HG02852 (cell line): ENCODE data around the gene IGFN1.

Source experiments
- ATAC-seq: cut with Tn5 transposase; IDR thresholded peaks from one replicate; pipeline ENCODE4 v1.9.1; 2021; ENCODE audit warnings: mild to moderate bottlenecking, moderate library complexity; ENCODE audit not compliant: unreplicated experiment

IGFN1 gene

DNA sequence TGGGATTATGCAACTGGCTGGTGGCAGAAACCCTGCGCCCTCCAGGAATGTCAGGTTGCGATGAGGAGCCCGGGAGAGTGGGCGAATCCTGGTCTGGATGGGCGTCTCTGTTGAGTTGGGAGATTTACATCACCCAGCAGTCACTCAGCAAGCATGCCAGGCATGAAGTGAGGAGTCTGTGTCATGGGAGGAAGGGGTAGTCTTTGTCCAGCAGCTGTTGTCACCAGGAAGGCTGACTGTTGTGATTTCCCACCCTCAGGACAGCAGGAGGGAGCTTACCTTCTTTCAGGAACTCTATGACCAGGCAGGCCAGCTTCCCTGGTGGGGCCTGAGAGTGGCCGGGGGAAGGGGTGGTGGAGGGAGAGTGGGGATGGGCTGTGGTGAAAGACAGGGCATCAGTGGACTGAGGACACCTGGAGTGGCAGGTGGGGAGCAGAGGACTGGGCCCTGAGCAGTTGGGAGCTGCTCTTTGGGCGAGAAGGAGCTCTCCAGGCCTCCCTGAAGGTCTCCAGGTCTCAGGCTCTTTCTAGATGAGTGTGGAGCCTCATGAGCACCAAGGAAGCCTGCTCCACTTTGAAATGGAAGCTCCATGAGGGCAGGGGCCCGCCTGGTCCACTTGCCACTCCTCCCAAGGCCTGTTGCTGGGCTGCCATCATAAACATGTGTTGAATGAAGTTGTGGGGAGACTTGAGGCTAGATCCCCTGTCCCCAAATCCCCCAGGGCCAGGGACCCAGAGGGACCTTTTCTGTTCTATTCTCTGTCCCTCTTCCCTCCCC, 71.3 kb downstream of the IGFN1 start:
- no peak for ATAC-seq

DNA sequence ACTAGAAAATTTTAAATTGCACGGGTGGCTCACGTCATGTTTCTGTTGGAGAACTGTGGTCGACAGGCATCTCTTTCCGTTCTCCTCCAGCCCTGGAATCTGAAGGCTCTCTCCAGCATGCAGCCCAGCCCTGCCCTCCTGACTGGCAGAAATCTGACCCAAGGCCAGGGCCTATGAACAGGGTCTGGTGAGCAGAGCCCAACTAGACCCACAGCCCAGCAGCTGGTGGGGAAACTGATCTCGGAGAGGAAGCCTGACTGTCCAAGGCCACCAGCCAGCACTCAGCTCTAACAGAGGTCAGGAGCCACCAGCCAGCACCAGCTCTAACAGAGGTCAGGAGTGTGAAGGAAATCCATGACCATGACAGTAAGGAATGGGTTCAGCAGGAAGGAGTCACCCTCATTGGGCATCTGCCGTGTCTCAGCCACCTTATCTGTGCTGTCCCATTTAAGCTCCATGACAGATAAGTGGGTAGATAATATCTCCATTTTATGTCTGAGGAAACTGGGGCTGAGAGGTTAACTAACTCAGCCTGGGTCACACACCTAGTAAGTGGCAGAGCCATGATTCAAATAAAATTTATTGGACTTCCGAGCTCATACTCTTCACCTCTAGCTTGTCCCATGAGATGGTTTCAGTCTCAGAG, 72.5 kb downstream of the IGFN1 start:
- ATAC-seq = no peak

DNA sequence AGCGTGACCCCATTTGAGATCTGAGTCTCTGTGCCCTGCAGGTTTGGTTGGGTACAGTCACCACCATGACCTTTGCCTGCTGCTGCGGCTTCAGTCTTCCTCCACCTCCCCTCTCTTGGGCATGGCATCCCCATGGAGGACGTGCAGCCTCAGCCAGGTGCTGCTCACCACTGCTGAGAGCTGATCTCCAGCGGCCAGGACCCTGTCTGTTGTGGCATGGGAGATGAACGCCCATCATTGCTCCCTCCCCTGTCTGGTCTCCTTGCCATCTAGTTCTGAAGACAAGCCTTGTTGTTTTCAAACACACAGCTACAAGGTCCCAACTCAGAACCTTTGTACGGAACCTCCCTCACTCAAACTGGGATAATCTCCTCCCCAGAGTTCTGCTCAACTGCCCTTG, 73.4 kb downstream of the IGFN1 start:
- ATAC-seq = no peak

DNA sequence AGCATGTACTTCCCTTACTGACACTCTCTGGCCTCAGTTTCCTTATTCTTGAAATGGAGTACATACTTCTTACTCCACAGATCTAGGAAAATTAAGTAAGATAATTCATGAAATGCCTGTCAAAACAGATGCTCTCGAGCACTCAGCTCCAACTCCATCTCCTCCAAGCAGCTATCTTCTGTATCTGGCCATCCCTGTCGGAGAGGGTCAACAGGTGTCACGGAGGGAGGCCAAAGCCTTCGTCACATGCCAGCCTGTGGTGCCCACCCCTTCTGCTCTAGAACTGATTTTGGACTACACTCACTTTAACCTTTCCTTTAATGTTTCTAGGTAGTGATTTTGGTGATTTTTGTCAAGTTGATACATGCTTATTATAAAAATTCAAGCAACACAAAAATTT, 73.9 kb downstream of the IGFN1 start:
- ATAC-seq = no peak

DNA sequence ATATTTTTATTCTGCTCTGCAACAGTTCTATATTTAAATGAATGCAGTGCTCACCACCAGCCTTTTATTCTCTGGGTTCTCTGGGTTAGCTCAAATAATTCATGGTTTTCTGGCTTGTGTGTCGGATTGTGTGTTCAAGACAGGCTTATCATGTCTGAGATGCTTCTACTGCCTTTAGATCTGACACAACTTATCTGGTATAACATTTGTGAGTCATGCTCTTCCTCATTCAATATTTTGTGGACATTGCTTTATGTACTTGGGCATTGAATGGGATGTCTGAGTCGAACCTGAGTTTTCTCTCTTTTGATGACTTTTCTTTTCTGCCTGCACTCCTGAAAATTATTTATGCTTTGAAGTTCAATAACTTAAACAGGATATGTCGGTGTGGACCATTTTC, 75.1 kb downstream of the IGFN1 start:
- no peak for ATAC-seq

DNA sequence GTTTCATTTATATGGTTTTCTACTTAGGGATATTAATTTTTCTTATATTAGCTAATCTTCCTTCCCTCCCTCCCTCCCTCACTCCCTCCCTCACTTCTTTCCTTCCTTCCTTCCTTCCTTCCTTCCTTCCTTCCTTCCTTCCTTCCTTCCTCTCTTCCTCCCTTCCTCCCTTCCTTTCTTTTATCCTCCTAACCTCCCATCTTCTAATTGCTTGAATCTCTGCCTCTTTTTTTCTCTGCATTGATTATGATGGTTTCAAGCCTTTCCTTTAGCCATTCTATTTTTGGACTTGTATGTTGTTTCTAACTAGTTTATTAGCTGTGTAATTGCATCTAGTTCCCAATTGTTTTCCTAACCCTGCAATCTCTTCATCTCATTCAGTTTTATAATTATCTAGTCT, 75.7 kb downstream of the IGFN1 start:
- ATAC-seq = no peak

DNA sequence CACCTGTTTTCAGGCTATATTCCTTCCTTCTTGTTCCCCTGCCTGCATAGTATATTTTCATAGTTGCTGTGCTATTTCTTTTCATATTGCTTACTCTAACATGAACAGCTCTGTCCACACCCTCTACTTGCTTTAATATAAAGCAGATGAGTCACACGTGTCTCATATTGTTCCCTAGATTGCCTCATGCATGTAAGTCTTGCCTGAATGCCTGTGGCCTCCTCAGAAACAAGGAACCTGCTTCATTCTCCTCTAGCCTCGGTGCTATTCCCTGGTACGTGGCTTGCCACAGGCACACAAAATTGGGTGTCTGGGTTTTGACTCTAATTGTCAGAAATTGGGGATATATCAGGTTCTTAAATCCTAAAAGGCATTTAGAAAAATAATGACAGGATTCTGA, 76.2 kb downstream of the IGFN1 start:
- ATAC-seq = no peak

DNA sequence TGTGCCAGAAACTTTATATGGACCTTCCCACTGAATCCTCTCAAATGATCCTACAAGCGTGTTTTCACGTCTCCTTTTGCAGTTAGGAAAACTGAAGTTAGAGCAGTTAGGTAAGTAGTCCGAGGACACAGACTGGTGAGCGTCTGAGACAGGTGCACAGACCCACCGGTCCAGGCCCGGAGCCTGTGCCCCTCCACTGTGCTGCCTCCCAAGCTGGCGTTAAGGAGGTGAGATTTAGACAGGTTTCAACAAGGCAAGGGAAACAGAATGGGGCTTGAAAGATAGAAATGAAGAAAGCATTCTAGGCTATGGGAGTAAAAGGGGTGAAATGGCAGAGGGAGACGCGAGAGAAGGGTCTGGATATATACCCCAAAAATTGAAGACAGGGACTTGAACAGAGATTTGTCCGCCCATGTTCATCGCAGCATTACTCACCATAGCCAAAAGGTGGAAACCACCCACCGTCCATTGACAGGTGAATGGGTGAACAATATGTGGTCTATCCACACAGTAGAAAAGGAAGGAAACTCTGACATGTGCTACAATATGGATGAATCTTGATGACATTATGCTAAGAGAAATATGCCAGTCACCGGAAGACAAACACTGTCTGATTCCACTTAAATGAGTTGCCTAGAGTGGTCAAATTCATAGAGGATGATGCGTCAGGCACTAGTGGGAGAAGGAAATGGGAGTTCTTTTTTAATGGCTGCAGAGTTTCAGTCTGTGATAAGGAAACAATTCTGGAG, 77.0 kb downstream of the IGFN1 start:
- ATAC-seq = no peak

DNA sequence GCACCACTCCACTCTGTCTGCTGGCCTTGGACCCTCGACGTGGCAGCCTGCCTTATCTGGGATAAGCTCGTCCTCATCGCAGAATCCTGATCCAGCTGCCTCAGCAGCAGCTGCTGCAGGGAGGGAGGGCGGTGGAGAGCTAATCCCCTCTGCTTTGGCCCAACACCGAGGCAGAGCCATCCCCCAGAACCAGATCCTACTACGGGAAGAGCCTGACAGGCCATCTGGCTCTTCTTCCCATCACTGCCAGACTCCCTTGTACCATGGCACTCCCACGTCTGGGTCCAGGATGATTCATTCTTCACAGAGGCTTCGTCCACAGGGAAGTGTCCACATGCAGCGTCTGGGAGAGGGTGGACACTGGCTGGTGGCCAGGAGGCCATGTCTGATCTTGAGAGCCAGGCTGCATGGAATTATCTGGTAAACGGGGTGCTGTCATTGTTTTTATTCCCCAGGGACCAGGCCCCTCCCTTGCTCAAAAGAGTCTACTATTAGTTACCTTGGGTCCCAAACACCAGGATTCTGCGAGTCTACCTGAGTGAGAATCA, 78.1 kb downstream of the IGFN1 start:
- no peak for ATAC-seq

DNA sequence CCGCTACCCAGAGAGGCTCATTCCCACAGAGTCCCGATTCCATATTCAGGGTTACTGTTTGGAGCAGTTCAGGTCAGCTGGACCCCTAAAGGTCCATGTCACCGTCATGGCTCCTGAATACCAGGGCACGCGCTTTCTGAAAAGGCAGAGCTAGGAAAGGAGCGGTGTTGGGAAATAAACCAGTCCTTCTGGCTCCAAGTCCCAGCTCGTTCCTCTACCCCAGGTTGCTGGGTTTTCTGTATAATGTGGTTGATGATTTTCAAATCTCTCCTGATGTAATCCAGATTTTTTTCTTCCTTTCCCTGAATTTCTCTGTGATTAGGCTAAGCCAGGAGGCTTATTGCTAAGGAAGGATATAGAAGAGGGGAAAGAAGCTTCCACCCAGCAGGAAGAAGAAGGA, 78.7 kb downstream of the IGFN1 start:
- no peak for ATAC-seq

DNA sequence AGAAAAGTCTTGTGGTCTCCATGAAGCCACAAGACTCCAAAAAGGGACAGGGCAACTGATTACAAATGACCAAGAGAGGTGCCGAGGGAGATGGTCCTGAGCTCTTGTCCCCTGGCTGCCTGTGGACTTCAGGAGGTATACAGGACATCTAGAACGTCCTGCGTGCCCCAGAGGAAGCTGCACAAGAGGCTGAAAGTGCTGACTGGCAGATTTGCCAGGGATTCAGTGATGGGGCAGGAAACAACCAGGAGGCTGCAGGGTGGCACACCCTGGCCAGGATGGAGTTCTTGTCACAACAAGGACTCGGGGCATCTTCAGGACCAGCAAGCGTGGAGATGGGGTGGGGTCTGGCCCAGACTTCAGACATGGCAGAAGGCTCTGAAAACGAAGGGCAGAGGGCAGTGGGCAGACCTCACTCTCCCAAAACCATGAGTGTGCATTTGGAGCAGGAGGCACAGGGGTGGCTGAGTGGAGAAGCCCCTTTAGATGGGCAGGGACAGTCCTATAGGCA, 79.3 kb downstream of the IGFN1 start:
- no peak for ATAC-seq

DNA sequence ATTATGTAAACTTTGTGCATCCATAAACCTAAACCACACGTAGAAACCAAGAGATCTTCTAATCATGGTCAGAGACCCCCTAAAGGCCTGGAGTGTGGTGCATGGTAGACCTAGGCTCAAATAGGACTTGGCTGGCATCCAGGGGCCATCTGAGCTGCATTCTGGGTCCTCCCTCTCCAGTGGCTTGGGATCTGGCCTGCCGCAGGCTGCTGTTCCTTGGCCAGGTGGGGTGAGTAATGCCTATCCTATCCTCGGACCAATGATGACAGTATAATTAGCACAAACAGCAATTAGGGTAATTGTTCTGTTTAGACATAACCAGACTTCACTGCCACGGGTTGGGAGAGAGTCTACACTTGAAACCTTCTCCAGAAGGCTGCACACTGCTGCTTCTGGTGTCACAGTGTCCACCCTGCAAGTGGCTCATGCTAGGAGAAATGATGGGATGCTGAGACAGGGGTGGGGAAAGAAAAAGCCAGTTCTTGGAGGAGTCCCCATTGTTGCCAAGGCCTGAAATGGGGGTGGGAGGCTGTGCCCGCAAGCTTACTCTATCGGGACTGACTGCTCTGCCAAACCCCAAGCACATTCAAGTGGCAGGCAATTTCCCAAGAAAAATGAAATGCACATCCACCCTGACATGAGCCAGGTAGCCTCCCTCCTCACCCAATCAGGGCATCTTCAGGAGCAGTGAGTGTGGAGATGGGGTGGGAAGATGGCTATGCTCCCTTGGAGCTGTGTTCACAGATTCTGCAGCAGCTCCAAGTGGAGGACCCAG, 80.2 kb downstream of the IGFN1 start:
- ATAC-seq = no peak

DNA sequence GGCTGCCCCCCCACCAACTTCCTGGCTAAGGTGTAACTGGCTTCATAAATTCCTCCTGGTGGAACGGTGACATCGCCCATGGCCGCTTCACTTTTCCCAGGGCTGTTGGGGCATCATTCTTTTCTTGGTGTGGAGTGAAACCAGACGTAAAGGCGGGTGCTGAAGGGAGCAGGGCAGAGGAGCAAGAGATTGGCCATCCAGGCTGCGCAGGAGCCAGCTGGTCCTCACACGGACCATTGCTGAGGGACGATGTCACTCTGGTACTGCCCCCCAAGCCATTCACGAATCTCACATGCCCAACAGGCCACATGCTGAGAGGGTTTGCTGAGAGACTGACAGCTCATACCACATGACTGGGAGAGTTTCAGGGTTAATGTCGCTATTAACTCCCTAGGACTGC, 82.2 kb downstream of the IGFN1 start:
- no peak for ATAC-seq

DNA sequence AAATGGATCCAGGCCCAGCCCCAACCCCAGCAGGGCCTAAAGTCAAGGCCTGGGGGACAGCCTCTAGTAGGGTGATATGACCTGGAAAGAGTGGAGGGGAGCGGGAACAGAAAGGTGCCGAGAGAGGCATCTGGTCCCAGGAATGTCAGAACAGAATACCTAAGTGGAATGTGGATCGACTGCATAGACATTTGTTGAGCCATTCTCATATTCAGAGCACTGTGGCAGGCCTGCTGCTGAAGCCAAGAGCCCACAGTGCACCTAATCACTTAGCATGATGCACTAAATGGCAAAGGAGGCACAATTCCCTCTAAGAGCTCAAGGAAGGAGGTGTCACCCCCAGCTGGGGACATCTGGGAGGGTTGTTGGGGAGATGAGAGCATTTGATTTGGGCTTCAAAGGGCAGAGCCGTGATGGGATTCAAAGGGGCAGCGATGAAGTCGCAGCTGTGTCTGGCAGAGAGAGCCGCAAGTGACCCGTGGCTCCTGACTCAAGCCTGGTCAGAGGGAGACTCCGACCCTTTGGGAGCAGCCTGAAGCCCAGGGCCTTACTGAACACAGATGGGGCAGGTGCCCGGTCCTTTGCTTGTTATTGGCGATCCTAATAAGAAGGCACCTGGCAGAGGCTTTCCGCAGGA, 84.1 kb downstream of the IGFN1 start:
- no peak for ATAC-seq

DNA sequence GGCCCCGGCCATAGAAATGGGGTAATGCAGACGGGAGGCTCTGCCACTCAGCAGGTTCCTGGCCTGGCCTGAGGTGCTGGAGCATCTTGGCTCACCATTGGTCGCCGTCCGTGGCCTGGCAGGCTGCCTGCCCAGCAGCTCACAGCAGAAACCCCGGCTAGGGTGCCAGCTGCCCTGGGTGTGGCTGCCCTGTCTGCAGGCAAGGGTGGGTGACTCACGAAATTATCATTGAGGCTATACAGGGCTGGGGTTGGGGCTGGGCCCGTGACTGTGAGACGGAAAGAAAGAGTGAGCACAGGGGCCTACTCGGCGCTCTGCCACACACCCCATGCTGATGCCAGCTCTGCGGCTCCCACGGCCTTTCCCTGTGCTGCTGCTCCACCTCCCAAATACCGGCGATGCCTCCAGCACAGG, 84.6 kb downstream of the IGFN1 start:
- ATAC-seq = no peak

DNA sequence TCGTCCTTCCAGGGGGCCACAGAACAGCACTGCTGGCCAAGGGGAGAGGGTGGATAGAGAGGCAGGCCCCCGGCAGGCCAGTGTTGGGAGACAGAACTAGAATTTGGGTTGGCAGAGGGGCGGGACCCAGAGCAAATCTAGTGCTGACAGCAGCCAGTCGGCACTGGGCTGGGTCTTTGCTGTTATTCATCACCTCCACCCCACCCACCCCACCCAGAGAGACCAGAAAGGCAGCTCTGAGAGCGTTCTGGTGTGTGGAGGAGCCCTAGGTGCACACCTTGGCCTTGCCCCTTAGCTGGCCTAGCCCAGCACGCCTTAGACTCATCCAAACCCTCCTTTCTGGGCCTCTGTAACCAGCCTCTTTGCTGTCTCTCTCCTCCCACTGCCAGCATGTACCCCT, 86.3 kb downstream of the IGFN1 start:
- ATAC-seq = no peak

DNA sequence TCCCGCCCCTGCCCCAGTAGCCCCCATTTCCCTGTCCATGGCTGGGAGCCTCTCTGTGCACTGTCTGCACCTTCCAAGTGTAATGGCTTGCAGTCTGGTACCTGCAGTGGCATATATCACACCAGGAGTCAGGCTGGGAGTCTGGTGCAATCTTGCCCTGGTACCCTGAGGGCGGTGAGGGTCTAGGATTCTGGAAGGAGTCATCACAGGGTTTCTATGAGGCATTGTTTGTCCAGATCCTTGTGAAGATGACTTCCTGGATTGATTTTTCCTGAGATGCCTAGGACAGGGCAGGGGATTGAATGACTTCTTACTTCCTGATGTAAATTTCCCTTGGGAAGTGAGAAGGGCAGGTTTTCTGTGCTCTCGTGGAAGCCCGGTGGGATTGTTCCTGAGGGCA, 86.8 kb downstream of the IGFN1 start:
- ATAC-seq = no peak
